HEK293 (cell line): ENCODE results near the gene PCYT1A.
A peak's percentile ranks its signal among the peaks of the same experiment; 100 is the strongest.

ENCODE experiments used
- CTCF ChIA-PET: fragments of 350-600 bp; formaldehyde crosslinking; extraction: SDS; loops from one replicate; lab custom pipeline; 2021; ENCODE audit warnings: antibody characterized with exemption; lab: Yijun Ruan, JAX
- POLR2A ChIA-PET: fragments of 300-600 bp; formaldehyde crosslinking; extraction: SDS; loops from one replicate; lab custom pipeline; 2020; ENCODE audit warnings: antibody characterized with exemption, inconsistent platforms; lab: Yijun Ruan, JAX
- H3K27ac ChIP-seq: fragments of 200-500 bp; sonication (Bioruptor generic); 2 replicates; pipeline ENCODE4 v1.5.1; 2014; ENCODE audit warnings: low read depth, low read length, control low read depth, inconsistent platforms; ENCODE audit errors: extremely low read depth
- H3K36me3 ChIP-seq, 2 experiments: fragments of 200-500 bp in 1 of 2; sonication (Bioruptor generic) in 1 of 2; 1 replicate in 1 of 2; 2 replicates in 1 of 2; pipeline ENCODE4 v1.5.1; 2014 to 2017; ENCODE audit warnings: inconsistent platforms in 2 of 2, low read length in 2 of 2; ENCODE audit not compliant: control insufficient read depth in 2 of 2, insufficient read depth in 1 of 2
- H3K4me1 ChIP-seq: fragments of 200-500 bp; sonication (Bioruptor generic); 2 replicates; pipeline ENCODE4 v1.5.1; 2014; ENCODE audit warnings: mild to moderate bottlenecking, low read length, inconsistent platforms; ENCODE audit not compliant: control insufficient read depth, insufficient read depth
- H3K4me3 ChIP-seq: 2 replicates; pipeline ENCODE4 v1.5.1; 2011; ENCODE audit warnings: low read depth, mild to moderate bottlenecking, control low read depth, low read length, moderate library complexity
- H3K9me3 ChIP-seq: fragments of 200-500 bp; sonication (Bioruptor generic); 2 replicates; pipeline ENCODE4 v1.5.1; 2014; ENCODE audit warnings: low read depth, low read length, inconsistent platforms; ENCODE audit not compliant: control insufficient read depth, insufficient read depth
- ELK4 ChIP-seq: IDR thresholded peaks from 2 replicates; pipeline ENCODE4 v1.6.1; 2011; ENCODE audit warnings: mild to moderate bottlenecking, low read depth, low read length, borderline replicate concordance
- GLIS2 ChIP-seq: fragments of 450-650 bp; formaldehyde crosslinking; IDR thresholded peaks from 2 replicates; pipeline ENCODE4 v1.5.1; 2016; ENCODE audit warnings: missing biosample characterization, missing genetic modification characterization
- HOXD13 ChIP-seq: sonication (generic); formaldehyde crosslinking; IDR thresholded peaks from 2 replicates; pipeline ENCODE4 v1.8.0; 2022; ENCODE audit warnings: missing genetic modification reagents, borderline replicate concordance
- KLF8 ChIP-seq: fragments of 450-650 bp; formaldehyde crosslinking; IDR thresholded peaks from 2 replicates; pipeline ENCODE4 v1.5.1; 2016; ENCODE audit warnings: missing biosample characterization, missing genetic modification characterization
- PRDM2 ChIP-seq: fragments of 450-650 bp; formaldehyde crosslinking; IDR thresholded peaks from 2 replicates; pipeline ENCODE4 v1.5.1; 2016; ENCODE audit warnings: missing biosample characterization, missing genetic modification characterization, borderline replicate concordance
- ZBTB17 ChIP-seq: fragments of 450-650 bp; formaldehyde crosslinking; IDR thresholded peaks from 2 replicates; pipeline ENCODE4 v1.5.1; 2016; ENCODE audit warnings: missing biosample characterization, missing genetic modification characterization
- ZBTB8A ChIP-seq: fragments of 450-650 bp; formaldehyde crosslinking; IDR thresholded peaks from 2 replicates; pipeline ENCODE4 v1.5.1; 2016; ENCODE audit warnings: missing biosample characterization, missing genetic modification characterization
- ZIC2 ChIP-seq: fragments of 450-650 bp; formaldehyde crosslinking; IDR thresholded peaks from 2 replicates; pipeline ENCODE4 v1.5.1; 2016; ENCODE audit warnings: missing biosample characterization, missing genetic modification characterization
- ZNF239 ChIP-seq: fragments of 450-650 bp; formaldehyde crosslinking; IDR thresholded peaks from 2 replicates; pipeline ENCODE4 v1.5.1; 2016; ENCODE audit warnings: missing biosample characterization, missing genetic modification characterization
- ZNF24 ChIP-seq: fragments of 450-650 bp; formaldehyde crosslinking; IDR thresholded peaks from 2 replicates; pipeline ENCODE4 v1.5.1; 2016; ENCODE audit warnings: missing biosample characterization, missing genetic modification characterization
- ZNF335 ChIP-seq: fragments of 450-650 bp; formaldehyde crosslinking; conservative IDR thresholded peaks from 2 replicates; pipeline ENCODE4 v1.5.1; 2016; ENCODE audit warnings: missing biosample characterization, missing genetic modification characterization
- ZNF350 ChIP-seq: fragments of 450-650 bp; formaldehyde crosslinking; IDR thresholded peaks from 2 replicates; pipeline ENCODE4 v1.5.0; 2017; ENCODE audit warnings: missing biosample characterization, mild to moderate bottlenecking, missing genetic modification characterization
- ZNF596 ChIP-seq: fragments of 450-650 bp; IDR thresholded peaks from 2 replicates; pipeline ENCODE4 v1.5.0; 2018; ENCODE audit warnings: missing biosample characterization, mild to moderate bottlenecking, missing genetic modification characterization, moderate library complexity
- ZNF623 ChIP-seq: fragments of 450-650 bp; formaldehyde crosslinking; IDR thresholded peaks from 2 replicates; pipeline ENCODE4 v1.5.1; 2016; ENCODE audit warnings: missing biosample characterization, missing genetic modification characterization
- ZNF670 ChIP-seq: fragments of 450-650 bp; formaldehyde crosslinking; IDR thresholded peaks from 2 replicates; pipeline ENCODE4 v1.5.1; 2016; ENCODE audit warnings: missing biosample characterization, missing genetic modification characterization, low read depth
- ZNF777 ChIP-seq: fragments of 450-650 bp; formaldehyde crosslinking; IDR thresholded peaks from 2 replicates; pipeline ENCODE4 v1.5.1; 2017; ENCODE audit warnings: missing biosample characterization, missing genetic modification characterization, borderline replicate concordance
- ZNF837 ChIP-seq: fragments of 450-650 bp; formaldehyde crosslinking; IDR thresholded peaks from 2 replicates; pipeline ENCODE4 v1.5.1; 2016; ENCODE audit warnings: missing biosample characterization, missing genetic modification characterization
- TF ChIP-seq, protein P1 (sequence below): fragments of 450-650 bp; formaldehyde crosslinking; IDR thresholded peaks from 2 replicates; pipeline ENCODE4 v1.5.1; 2016; ENCODE audit warnings: missing biosample characterization, missing genetic modification characterization
- TF ChIP-seq, protein P2 (sequence below): fragments of 450-650 bp; formaldehyde crosslinking; IDR thresholded peaks from 2 replicates; pipeline ENCODE4 v1.5.1; 2016; ENCODE audit warnings: missing biosample characterization, missing genetic modification characterization

The PCYT1A gene

DNA sequence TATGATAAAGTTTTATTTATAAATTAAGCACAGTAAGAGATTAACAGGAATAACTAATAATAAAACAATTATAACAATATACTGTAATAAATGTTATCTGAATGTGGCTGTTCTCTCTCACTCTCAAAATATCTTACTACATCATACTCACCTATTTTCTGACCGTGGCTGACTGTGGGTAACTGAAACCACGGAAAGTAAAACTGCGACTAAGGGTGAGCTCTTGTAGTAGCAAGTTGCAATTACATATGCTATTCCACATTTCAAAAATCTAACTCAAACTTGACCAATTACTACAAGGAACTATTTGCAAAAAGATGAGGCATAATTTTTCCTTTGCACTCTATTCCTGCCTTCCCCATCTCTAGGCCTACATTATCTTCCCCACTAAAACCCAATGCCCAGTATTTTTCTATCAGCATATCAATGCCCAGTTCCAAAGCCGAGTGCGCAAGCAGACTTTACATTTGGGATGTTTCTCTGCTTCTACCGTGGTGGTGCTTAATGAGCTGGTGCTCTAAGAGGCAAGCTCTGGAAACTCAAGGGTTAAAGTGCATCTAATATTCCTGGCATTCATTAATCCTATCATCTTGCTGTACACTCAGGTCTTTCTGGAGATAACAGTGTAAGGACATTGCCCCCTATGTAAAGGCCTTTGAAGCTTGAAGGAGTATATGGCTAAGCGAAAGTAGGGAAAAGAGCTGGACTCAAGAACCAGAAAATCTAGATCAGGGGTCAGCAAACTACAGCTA, 6.7 kb downstream of the PCYT1A start:
- CTCF ChIA-PET, result no interaction called here
- peak; percentile 54 for TF ChIP-seq ZBTB17 (tag by site-specific recombination)
- no peak for TF ChIP-seq ZNF24 (tag by site-specific recombination)
- TF ChIP-seq, all 188 proteins: peak for 1
- POLR2A ChIA-PET, result interaction anchor here (0.9 kb wide), 1 partner anchor 37 kb away, joined by 3 read pairs; the partner anchor contains the start of gene DYNLT2B
- Histone ChIP-seq H3K4me3 (no peak overlapping the region), H3K4me1 (no peaks in the 10 kb centered on the region; the same call in 1 of the 2 replicates), H3K36me3 (no peaks in the 10 kb centered on the region), H3K27ac (no peak overlapping the region), H3K9me3 (no peaks in the 10 kb centered on the region)

DNA sequence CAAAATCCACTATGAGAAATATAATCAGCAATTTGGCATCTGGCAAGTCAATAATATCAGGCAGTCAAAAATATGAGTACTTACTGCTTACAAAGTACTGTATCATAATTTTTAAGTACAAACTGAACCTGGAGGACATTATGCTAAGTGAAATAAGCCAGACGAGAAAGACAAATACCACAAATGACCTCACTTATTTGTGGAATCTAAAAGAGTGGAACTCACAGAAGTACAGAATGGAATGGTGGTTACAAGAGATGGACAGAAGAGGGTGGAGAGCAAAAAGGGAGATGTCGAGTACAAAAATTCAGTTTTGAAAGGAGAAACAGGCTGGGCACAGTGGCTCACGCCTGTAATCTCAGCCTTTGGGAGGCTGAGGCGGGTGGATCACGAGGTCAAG, 12.4 kb downstream of the PCYT1A start:
- no peak overlapping the region for H3K27ac ChIP-seq
- CTCF ChIA-PET, result no interaction called here

More for the DNA sequence above, 12.4 kb downstream of the PCYT1A start:
- Histone ChIP-seq H3K9me3 (no peaks in the 10 kb centered on the region), H3K36me3 (peaks cover 0 to 29% of the 10 kb centered on the region in 2 experiments; a peak in 1 of 3 replicates), H3K4me1 (no peaks in the 10 kb centered on the region), H3K4me3 (no peak overlapping the region)
- POLR2A ChIA-PET, result no interaction called here
- TF ChIP-seq ZBTB8A (tag by site-specific recombination) (no peak), ZNF670 (tag by site-specific recombination) (no peak), ELK4 (no peak), ZNF837 (tag by site-specific recombination) (no peak), ZNF239 (tag by site-specific recombination) (no peak), ZNF777 (tag by site-specific recombination) (no peak), ZNF335 (no peak), ZNF350 (tag by site-specific recombination) (no peak), ZNF623 (no peak), KLF8 (tag by site-specific recombination) (no peak), HOXD13 (CRISPR knock-in tag) (no peak), ZNF596 (no peak), ZIC2 (no peak), GLIS2 (tag by site-specific recombination) (no peak), PRDM2 (tag by site-specific recombination) (no peak)
- TF ChIP-seq, protein P1, sequence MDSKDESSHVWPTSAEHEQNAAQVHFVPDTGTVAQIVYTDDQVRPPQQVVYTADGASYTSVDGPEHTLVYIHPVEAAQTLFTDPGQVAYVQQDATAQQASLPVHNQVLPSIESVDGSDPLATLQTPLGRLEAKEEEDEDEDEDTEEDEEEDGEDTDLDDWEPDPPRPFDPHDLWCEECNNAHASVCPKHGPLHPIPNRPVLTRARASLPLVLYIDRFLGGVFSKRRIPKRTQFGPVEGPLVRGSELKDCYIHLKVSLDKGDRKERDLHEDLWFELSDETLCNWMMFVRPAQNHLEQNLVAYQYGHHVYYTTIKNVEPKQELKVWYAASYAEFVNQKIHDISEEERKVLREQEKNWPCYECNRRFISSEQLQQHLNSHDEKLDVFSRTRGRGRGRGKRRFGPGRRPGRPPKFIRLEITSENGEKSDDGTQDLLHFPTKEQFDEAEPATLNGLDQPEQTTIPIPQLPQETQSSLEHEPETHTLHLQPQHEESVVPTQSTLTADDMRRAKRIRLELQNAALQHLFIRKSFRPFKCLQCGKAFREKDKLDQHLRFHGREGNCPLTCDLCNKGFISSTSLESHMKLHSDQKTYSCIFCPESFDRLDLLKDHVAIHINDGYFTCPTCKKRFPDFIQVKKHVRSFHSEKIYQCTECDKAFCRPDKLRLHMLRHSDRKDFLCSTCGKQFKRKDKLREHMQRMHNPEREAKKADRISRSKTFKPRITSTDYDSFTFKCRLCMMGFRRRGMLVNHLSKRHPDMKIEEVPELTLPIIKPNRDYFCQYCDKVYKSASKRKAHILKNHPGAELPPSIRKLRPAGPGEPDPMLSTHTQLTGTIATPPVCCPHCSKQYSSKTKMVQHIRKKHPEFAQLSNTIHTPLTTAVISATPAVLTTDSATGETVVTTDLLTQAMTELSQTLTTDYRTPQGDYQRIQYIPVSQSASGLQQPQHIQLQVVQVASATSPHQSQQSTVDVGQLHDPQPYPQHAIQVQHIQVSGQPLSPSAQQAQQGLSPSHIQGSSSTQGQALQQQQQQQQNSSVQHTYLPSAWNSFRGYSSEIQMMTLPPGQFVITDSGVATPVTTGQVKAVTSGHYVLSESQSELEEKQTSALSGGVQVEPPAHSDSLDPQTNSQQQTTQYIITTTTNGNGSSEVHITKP (tag by site-specific recombination), result no peak
- TF ChIP-seq, protein P2, sequence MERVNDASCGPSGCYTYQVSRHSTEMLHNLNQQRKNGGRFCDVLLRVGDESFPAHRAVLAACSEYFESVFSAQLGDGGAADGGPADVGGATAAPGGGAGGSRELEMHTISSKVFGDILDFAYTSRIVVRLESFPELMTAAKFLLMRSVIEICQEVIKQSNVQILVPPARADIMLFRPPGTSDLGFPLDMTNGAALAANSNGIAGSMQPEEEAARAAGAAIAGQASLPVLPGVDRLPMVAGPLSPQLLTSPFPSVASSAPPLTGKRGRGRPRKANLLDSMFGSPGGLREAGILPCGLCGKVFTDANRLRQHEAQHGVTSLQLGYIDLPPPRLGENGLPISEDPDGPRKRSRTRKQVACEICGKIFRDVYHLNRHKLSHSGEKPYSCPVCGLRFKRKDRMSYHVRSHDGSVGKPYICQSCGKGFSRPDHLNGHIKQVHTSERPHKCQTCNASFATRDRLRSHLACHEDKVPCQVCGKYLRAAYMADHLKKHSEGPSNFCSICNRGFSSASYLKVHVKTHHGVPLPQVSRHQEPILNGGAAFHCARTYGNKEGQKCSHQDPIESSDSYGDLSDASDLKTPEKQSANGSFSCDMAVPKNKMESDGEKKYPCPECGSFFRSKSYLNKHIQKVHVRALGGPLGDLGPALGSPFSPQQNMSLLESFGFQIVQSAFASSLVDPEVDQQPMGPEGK, result no peak
